HepG2 (cell line): ENCODE measurements around the gene ZNF132. TPM values are rescaled to one million over a fixed set of nuclear protein-coding genes. Genes with fewer than 3 reads are reported as not detected.

Experiments used
- ELF3 ChIP-seq: IDR thresholded peaks from 2 replicates; pipeline ENCODE4 v1.6.1; 2016; ENCODE audit warnings: missing genetic modification reagents, missing compliant biosample characterization
- EP300 ChIP-seq, 3 experiments: sonication (generic) in 1 of 3; formaldehyde crosslinking in 1 of 3; IDR thresholded peaks; 2 replicates each; pipeline versions ENCODE4 v1.5.1 to v1.6.1; 2011 to 2020; ENCODE audit warnings: low read depth in 2 of 3, low read length in 2 of 3, borderline replicate concordance in 1 of 3, improper control_type of control experiment in 1 of 3, mild to moderate bottlenecking in 1 of 3, missing genetic modification reagents in 1 of 3, moderate library complexity in 1 of 3
- GZF1 ChIP-seq: sonication (generic); formaldehyde crosslinking; IDR thresholded peaks from 2 replicates; pipeline ENCODE4 v1.5.1; 2020; ENCODE audit warnings: mild to moderate bottlenecking, missing genetic modification reagents
- HOXA9 ChIP-seq: sonication (generic); formaldehyde crosslinking; IDR thresholded peaks from 2 replicates; pipeline ENCODE4 v1.8.1; 2022; ENCODE audit warnings: missing genetic modification reagents, mild to moderate bottlenecking, moderate library complexity, borderline replicate concordance
- KMT2A ChIP-seq: sonication (generic); formaldehyde crosslinking; IDR thresholded peaks from 2 replicates; pipeline ENCODE4 v1.4.0; 2020; ENCODE audit warnings: missing genetic modification reagents
- MED1 ChIP-seq: sonication (generic); formaldehyde crosslinking; IDR thresholded peaks from 2 replicates; pipeline ENCODE4 v1.4.0; 2020; ENCODE audit warnings: missing genetic modification reagents
- MTA1 ChIP-seq: sonication (generic); formaldehyde crosslinking; IDR thresholded peaks from 2 replicates; pipeline ENCODE4 v1.4.0; 2020; ENCODE audit warnings: missing genetic modification reagents, mild to moderate bottlenecking, borderline replicate concordance
- MXI1 ChIP-seq: IDR thresholded peaks from 3 replicates; pipeline ENCODE4 v1.6.1; 2012; ENCODE audit warnings: low read depth, low read length, inconsistent platforms, borderline replicate concordance
- NR2C2 ChIP-seq: sonication (generic); formaldehyde crosslinking; IDR thresholded peaks from 2 replicates; pipeline ENCODE4 v1.4.0; 2020; ENCODE audit warnings: missing genetic modification reagents, mild to moderate bottlenecking, moderate library complexity, borderline replicate concordance
- NR2F6 ChIP-seq, 2 experiments: IDR thresholded peaks; 2 replicates each; pipeline ENCODE4 v1.6.1; 2016; ENCODE audit warnings: antibody characterized with exemption in 1 of 2, mild to moderate bottlenecking in 1 of 2
- PAXIP1 ChIP-seq: sonication (generic); formaldehyde crosslinking; conservative IDR thresholded peaks from 2 replicates; pipeline ENCODE4 v1.4.0; 2020; ENCODE audit warnings: mild to moderate bottlenecking, missing genetic modification reagents, moderate library complexity
- SRSF4 ChIP-seq: fragments of 200-400 bp; formaldehyde crosslinking; IDR thresholded peaks from one replicate; pipeline ENCODE4 v1.6.1; 2018; ENCODE audit warnings: mild to moderate bottlenecking, low read depth, low read length, moderate library complexity; ENCODE audit not compliant: poor library complexity, severe bottlenecking
- TAF15 ChIP-seq: fragments of 200-400 bp; formaldehyde crosslinking; IDR thresholded peaks from one replicate; pipeline ENCODE4 v1.6.1; 2018; ENCODE audit warnings: mild to moderate bottlenecking, low read depth, low read length; ENCODE audit not compliant: poor library complexity, severe bottlenecking
- TARDBP ChIP-seq: sonication (generic); formaldehyde crosslinking; IDR thresholded peaks from 2 replicates; pipeline ENCODE4 v1.8.0; 2022; ENCODE audit warnings: mild to moderate bottlenecking, missing genetic modification reagents
- ZBTB44 ChIP-seq: sonication (generic); formaldehyde crosslinking; IDR thresholded peaks from 2 replicates; pipeline ENCODE4 v1.4.0; 2020; ENCODE audit warnings: missing genetic modification reagents
- ZNF589 ChIP-seq: sonication (generic); formaldehyde crosslinking; conservative IDR thresholded peaks from 2 replicates; pipeline ENCODE4 v1.8.0; 2022; ENCODE audit warnings: mild to moderate bottlenecking, moderate library complexity, missing genetic modification reagents
- ZNF687 ChIP-seq: sonication (generic); formaldehyde crosslinking; IDR thresholded peaks from 2 replicates; pipeline ENCODE4 v1.5.1; 2020; ENCODE audit warnings: mild to moderate bottlenecking, missing genetic modification reagents, moderate library complexity
- ZNF713 ChIP-seq: sonication (generic); formaldehyde crosslinking; IDR thresholded peaks from 2 replicates; pipeline ENCODE4 v1.4.0; 2020; ENCODE audit warnings: mild to moderate bottlenecking, missing genetic modification reagents
- polyA plus RNA-seq, 8 experiments: library from polyadenylated mRNA; depleted of rRNA in 3 of 8; stranded (reverse) in 7 of 8; unstranded in 1 of 8; fragments of >200 nt; fragmentation: Illumina TruSeq in 4 of 8; extraction: Trizol in 4 of 8; gene quantifications; 2 replicates each; pipeline versions ENCODE4 v1.2.1 to v1.2.3, GENCODE V29; 2011 to 2016; ENCODE audit warnings: low read depth in 4 of 8, missing spikeins in 1 of 8, mixed read lengths in 1 of 8; ENCODE audit not compliant: insufficient read depth in 1 of 8
- total RNA-seq, 5 experiments: library from RNA; depleted of rRNA; stranded (reverse); fragments of >200 nt; fragmentation: Illumina TruSeq; extraction: Trizol; gene quantifications; 2 replicates each; pipeline ENCODE4 v1.2.3, GENCODE V29; 2016; ENCODE audit warnings: low read depth in 1 of 5

ZNF132 gene
- total and polyA plus RNA-seq, 2 of the 13 experiments (the other 11 are each of a cell fraction or from before 2014, with no cell fraction given): not detected

- no peak for TF ChIP-seq NR2C2 (CRISPR knock-in tag)
- TF ChIP-seq HOXA9 (CRISPR knock-in tag): no peak; the same call in 1 of the 2 replicates
- TF ChIP-seq MXI1: peak; percentile 26; the same call in 1 of the 3 replicates
- no peak for TF ChIP-seq EP300 (IDR thresholded peaks at IDR 0.05; ENCODE audit: low read depth in 2 of 2, low read length in 2 of 2)
- 0 out of 2 replicates have a peak, but pooled peaks have one; percentile 17 for TF ChIP-seq EP300 (CRISPR knock-in tag; IDR thresholded peaks at IDR 0.05; ENCODE audit: borderline replicate concordance)
- TF ChIP-seq PAXIP1: 0 out of 2 replicates have a peak, but pooled peaks have one; percentile 0
- TF ChIP-seq TAF15: no peak
- no peak for TF ChIP-seq KMT2A (CRISPR knock-in tag)
- no peak for TF ChIP-seq TARDBP (CRISPR knock-in tag)
- TF ChIP-seq ZNF687: peak; percentile 63
- no peak for TF ChIP-seq SRSF4
- TF ChIP-seq GZF1 (CRISPR knock-in tag): 0 out of 2 replicates have a peak, but pooled peaks have one; percentile 9
- TF ChIP-seq MED1 (CRISPR knock-in tag): peak; percentile 3; the same call in 1 of the 2 replicates
- peak; percentile 32; the same call in 1 of the 2 replicates for TF ChIP-seq NR2F6 (IDR thresholded peaks at IDR 0.05)
- peak; percentile 31; the same call in 1 of the 2 replicates for TF ChIP-seq NR2F6 (CRISPR knock-in tag; IDR thresholded peaks at IDR 0.05)
- TF ChIP-seq ZNF589 (CRISPR knock-in tag): peak; percentile 48; the same call in 1 of the 2 replicates
- TF ChIP-seq MTA1 (CRISPR knock-in tag): 0 out of 2 replicates have a peak, but pooled peaks have one; percentile 10
- no peak for TF ChIP-seq ZBTB44 (CRISPR knock-in tag)
- 0 out of 2 replicates have a peak, but pooled peaks have one; percentile 11 for TF ChIP-seq ELF3 (CRISPR knock-in tag)
- no peak for TF ChIP-seq ZNF713 (CRISPR knock-in tag)
Measured at GRCh38 chr19:58407658-58408151, 32.2 kb downstream of the ZNF132 start (continued).
